Cardiac fibroblast (primary cell): ENCODE data around the gene PAK4.

ENCODE experiments used
- DNase-seq, 2 donors: peaks; one replicate each; pipeline versions ENCODE4 v3.0.0 to v3.0.0-alpha.2; 2010; ENCODE audit warnings: low read depth in 2 of 2
- H3K4me3 ChIP-seq, 2 donors: replicated peaks in 1 of 2; 1 replicate in 1 of 2; 2 replicates in 1 of 2; pipeline ENCODE4 v1.5.1; 2011; ENCODE audit warnings: low read depth in 2 of 2, low read length in 2 of 2, mild to moderate bottlenecking in 2 of 2, moderate library complexity in 1 of 2
- TF ChIP-seq, protein P1 (sequence below): IDR thresholded peaks from one replicate; pipeline ENCODE4 v1.5.1; 2011; ENCODE audit warnings: low read depth, mild to moderate bottlenecking, low read length, inconsistent platforms

The PAK4 gene

DNA sequence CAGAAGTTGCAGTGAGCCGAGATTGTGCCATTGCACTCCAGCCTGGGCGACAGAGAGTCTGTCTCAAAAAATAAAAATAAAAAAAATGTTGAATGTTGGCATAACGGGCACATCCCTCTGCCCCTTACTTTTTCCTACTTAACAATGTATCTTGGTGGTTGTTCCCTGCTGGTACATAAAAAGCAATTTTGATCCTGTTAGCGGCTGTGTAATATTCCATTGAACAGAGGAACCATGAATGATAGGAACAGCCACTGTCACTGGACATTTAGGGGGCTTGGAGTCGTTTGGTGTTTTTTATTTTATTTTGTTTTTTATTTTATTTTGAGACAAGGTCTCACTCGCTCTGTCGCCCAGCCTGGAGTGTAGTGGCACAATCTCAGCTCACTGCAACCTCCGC lies 60.8 kb downstream of the PAK4 start:
- TF ChIP-seq, protein P1, sequence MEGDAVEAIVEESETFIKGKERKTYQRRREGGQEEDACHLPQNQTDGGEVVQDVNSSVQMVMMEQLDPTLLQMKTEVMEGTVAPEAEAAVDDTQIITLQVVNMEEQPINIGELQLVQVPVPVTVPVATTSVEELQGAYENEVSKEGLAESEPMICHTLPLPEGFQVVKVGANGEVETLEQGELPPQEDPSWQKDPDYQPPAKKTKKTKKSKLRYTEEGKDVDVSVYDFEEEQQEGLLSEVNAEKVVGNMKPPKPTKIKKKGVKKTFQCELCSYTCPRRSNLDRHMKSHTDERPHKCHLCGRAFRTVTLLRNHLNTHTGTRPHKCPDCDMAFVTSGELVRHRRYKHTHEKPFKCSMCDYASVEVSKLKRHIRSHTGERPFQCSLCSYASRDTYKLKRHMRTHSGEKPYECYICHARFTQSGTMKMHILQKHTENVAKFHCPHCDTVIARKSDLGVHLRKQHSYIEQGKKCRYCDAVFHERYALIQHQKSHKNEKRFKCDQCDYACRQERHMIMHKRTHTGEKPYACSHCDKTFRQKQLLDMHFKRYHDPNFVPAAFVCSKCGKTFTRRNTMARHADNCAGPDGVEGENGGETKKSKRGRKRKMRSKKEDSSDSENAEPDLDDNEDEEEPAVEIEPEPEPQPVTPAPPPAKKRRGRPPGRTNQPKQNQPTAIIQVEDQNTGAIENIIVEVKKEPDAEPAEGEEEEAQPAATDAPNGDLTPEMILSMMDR, result no peak
- no peak for DNase-seq
- no peak overlapping the region for H3K4me3 ChIP-seq

DNA sequence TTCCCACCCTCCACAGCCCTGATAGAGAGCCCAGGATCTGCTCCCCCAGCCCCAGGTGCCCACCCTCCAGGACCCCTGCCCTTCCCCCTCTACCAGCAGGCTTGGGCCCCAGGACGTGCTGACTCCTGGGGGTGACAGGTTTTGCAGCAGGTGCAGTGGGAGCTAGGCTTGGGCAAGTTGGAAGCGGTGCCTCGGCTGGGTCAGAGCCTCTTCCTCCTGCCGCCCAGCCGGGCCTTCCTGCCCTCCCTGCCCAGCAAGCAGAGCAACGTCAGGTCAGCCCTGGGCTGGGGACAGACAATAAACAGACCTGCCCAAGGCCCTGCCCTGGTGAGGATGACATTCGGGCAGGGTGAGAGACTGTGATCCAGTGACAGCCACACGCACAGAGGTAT lies 62.0 kb downstream of the PAK4 start:
- DNase-seq, result no peak
- TF ChIP-seq, protein P1, result no peak
- no peak overlapping the region for H3K4me3 ChIP-seq

DNA sequence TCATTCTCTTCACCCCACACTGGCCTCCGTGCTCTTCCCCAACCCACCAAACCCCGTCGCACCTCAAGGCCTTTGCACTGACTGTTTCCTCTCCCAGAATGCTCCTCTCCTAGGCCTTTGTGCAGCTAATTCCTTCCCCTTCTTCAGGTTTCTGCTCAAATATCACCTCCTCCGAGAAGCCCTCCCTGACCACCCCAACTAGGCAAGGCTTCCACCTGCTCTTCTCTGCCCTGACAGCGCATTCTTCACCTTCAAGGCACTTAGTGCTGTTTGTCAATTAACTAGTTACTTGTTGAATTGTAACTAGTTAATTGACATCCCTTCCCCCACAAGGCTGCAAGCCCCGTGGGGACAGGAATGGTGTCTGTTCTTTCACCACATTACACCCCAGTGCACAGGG lies 63.4 kb downstream of the PAK4 start:
- no peak for DNase-seq
- TF ChIP-seq, protein P1, result no peak
- H3K4me3 ChIP-seq, result no peak overlapping the region

DNA sequence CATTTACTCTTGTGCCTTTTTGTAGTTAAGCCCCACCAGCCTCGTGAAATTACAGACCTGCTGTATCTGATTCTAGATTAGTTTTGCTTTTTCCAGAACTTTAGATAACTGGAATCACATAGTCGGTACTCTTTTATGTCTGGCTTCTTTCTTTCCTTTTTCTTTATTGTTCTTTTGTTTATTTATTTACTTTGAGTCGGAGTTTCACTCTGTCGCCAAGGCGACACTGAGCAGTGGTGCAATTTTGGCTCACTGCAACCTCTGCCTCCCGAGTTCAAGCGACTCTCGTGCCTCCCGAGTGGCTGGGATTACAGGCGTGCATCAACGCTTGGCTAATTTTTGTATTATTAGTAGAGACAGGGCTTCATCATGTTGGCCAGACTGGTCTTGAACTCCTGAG lies 65.2 kb downstream of the PAK4 start:
- TF ChIP-seq, protein P1, result no peak
- DNase-seq, result no peak
- H3K4me3 ChIP-seq, result no peak overlapping the region

DNA sequence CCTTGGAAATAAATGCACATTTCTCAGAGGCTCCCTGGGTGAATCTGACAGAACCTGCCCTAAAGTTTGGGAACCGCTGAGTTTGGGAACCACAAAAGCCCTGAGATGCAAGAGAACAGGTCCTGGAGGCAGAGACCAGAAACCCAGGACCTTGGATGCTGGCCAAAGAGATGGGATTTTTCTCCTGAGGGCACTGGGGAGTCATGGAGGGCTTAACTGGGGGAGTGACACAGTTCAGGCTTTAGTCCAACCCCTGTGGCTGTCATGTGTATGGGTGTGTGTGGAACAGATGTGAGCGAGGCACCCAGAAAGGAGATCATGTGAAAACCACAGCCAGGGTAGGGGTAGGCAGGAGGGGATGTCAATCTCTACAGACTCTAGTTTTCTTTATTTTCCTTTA lies 67.3 kb downstream of the PAK4 start:
- peak in 1 of 2 donors; percentile 31 for DNase-seq
- TF ChIP-seq, protein P1, result no peak
- no peak overlapping the region for H3K4me3 ChIP-seq

DNA sequence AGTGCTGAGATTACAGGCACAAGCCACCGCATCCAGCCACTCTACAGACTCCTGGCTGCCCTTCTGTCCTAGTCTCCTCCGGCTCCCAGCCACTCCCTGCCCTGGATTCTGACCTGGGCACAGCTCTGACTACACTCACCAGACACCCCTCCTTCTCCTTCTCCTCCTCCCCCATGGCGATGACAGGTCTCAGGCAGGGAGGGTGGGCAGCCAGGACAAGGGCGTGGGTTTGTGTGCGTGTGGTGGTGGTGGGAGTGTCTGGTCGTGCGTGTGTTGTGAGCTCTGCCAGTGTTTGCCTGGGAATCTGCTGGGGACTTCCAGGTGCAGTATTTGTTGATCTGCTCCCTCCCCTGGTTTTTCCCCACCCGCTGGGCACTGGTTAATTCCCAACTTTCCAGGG lies 68.2 kb downstream of the PAK4 start:
- DNase-seq, result peak in 1 of 2 donors; percentile 65
- H3K4me3 ChIP-seq, result no peak overlapping the region
- TF ChIP-seq, protein P1, result no peak

DNA sequence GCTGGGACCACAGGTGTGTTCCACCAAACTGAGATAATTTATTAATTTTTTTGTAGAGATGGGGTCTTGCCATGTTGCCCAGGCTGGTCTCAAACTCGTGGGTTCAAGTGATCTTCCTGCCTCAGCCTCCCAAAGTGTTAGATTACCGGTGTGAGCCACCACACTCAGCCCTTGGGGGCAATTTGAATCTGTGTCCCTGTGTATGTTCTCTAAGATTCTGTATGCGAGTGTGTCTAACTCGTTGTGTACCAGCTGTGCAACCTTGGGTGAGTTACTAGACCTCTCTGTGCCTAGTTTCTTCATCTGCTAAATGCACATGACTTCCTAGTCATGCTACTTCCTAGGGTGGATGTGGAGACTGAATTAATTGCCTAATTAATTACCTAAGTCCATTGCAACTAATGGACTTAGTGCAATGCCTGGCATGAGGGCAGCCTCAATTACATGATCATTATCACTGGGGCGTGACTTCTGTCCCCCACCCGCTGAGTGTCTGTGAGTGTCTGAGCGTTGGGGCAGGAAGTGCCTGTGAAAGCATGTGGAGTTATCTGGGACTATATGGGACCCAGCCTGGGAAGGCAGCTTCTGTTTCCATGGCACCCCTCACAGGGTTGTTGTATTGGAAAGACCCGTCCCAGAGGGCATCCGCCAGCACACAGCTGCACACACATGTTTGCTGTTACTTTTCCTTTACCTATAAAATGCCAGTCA lies 69.4 kb downstream of the PAK4 start:
- DNase-seq, result no peak
- TF ChIP-seq, protein P1, result no peak
- H3K4me3 ChIP-seq, result no peak overlapping the region
